DMS153 treated with DMSO at 0.1 percent for 48 hours (cell line): ENCODE results near the gene NR1I3.

Experiments used
- DNase-seq: peaks from one replicate; lab custom pipeline; 2025; ENCODE audit not compliant: unreplicated experiment; lab: John Stamatoyannopoulos, UW

NR1I3 gene

GRCh38 chr1:161219078-161219892 lies 18.7 kb downstream of the NR1I3 start:
- DNase-seq: no peak

GRCh38 chr1:161218301-161219077 lies 19.5 kb downstream of the NR1I3 start:
- DNase-seq: no peak

- DNase-seq: no peak
These were observed 20.2 kb downstream of the NR1I3 start for GRCh38 chr1:161217831-161218230.

GRCh38 chr1:161216945-161217712 lies 20.9 kb downstream of the NR1I3 start:
- DNase-seq: no peak

GRCh38 chr1:161215076-161215475 lies 22.9 kb downstream of the NR1I3 start, which contains the start of gene FCER1G:
Gene FCER1G, plus strand, starts transcription at chr1:161215295. Its CDS starts 27 bp downstream, at chr1:161215322.
- no peak for DNase-seq

- DNase-seq: no peak
These were observed 23.6 kb downstream of the NR1I3 start for GRCh38 chr1:161214369-161214768.

- peak; percentile 85 for DNase-seq
These were observed 28.1 kb downstream of the NR1I3 start for GRCh38 chr1:161209790-161210409.

GRCh38 chr1:161207173-161207572 lies 30.8 kb downstream of the NR1I3 start:
- DNase-seq: no peak

- no peak for DNase-seq
These were observed 31.4 kb downstream of the NR1I3 start for GRCh38 chr1:161206411-161207140.

GRCh38 chr1:161201836-161202712 lies 35.9 kb downstream of the NR1I3 start, which contains the start of gene NDUFS2:
Gene NDUFS2, plus strand, starts transcription at chr1:161202367. Its CDS starts 19 bp downstream, at chr1:161202386.
- peak; percentile 100 for DNase-seq

- no peak for DNase-seq
These were observed 36.8 kb downstream of the NR1I3 start for GRCh38 chr1:161200992-161201835.

GRCh38 chr1:161200421-161200991 lies 37.5 kb downstream of the NR1I3 start:
- no peak for DNase-seq

GRCh38 chr1:161199506-161200139 lies 38.4 kb downstream of the NR1I3 start:
- DNase-seq: no peak

GRCh38 chr1:161198897-161199431 lies 39.0 kb downstream of the NR1I3 start, which contains the start of gene ADAMTS4:
Gene ADAMTS4, minus strand, starts transcription at chr1:161199054. Its CDS starts 427 bp downstream, at chr1:161198627.
- DNase-seq: no peak

- DNase-seq: peak; percentile 28
These were observed 39.7 kb downstream of the NR1I3 start for GRCh38 chr1:161198194-161198896.

- no peak for DNase-seq
These were observed 40.3 kb downstream of the NR1I3 start for GRCh38 chr1:161197560-161198193.
